GM12873 (cell line): Measurements from ENCODE around the gene AUTS2.

Experiments used
- TF ChIP-seq, protein P1 (sequence below): IDR thresholded peaks from 2 replicates; pipeline ENCODE4 v1.5.1; 2012; ENCODE audit warnings: low read depth, mild to moderate bottlenecking, moderate library complexity, low read length, control low read depth; ENCODE audit not compliant: insufficient read depth; ENCODE audit errors: missing control alignments

The AUTS2 gene

DNA sequence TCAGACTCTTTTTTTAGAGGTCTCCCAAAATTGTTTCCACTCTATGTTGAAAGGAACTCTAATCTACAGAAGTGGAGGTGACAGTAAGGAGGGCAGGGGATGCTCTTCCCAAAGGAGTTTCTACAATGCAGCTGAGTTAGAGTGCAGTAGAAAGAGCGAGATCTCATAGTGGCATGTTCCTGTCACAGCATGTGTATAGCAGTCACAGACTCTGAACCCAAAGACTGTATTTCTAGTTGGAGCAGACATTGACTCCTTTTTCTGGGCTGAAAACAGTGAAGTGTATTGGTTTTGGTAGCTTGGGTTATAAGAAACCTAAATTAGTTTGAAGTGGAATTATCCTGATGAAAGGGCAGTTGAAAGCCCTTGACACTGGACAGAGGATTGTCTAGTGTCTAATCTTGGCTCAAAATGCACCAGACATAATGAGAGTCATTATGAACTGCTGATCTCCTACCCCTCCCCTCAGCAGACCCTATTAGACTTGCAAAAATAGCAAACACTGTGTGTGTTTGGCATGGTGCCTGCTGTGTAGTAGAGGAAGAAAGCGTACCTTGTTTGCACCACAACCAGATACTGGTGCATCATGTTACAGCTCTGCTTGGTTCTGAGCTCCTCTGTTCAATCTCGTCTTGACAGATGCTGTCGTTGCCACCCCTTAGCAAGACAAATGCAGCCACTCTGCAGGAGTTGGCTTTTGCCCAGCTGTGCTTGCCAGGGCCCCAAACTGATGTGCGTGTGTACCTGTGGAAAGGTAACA is 336.0 kb downstream of the AUTS2 start:
- TF ChIP-seq, protein P1, sequence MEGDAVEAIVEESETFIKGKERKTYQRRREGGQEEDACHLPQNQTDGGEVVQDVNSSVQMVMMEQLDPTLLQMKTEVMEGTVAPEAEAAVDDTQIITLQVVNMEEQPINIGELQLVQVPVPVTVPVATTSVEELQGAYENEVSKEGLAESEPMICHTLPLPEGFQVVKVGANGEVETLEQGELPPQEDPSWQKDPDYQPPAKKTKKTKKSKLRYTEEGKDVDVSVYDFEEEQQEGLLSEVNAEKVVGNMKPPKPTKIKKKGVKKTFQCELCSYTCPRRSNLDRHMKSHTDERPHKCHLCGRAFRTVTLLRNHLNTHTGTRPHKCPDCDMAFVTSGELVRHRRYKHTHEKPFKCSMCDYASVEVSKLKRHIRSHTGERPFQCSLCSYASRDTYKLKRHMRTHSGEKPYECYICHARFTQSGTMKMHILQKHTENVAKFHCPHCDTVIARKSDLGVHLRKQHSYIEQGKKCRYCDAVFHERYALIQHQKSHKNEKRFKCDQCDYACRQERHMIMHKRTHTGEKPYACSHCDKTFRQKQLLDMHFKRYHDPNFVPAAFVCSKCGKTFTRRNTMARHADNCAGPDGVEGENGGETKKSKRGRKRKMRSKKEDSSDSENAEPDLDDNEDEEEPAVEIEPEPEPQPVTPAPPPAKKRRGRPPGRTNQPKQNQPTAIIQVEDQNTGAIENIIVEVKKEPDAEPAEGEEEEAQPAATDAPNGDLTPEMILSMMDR = no peak

DNA sequence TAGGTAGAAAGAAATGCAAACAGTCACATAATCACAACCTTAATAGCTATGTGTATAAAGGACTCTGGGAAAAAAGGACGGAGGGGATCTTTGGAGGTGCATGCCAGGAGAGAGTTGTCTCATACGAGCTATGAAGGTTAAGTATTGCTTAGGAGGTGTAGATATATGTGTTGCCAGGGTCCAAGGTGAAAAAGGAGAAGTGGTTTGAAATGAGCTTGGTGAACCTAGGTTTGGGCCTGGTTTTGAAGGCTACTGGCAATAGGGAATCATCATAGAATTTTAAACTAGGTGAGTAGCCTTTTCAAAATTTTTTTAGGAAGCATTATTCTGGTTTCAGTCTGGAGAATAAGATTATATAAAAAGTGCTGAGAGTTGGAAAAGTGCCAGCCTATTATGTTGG is 336.8 kb downstream of the AUTS2 start:
- TF ChIP-seq, protein P1 = no peak

DNA sequence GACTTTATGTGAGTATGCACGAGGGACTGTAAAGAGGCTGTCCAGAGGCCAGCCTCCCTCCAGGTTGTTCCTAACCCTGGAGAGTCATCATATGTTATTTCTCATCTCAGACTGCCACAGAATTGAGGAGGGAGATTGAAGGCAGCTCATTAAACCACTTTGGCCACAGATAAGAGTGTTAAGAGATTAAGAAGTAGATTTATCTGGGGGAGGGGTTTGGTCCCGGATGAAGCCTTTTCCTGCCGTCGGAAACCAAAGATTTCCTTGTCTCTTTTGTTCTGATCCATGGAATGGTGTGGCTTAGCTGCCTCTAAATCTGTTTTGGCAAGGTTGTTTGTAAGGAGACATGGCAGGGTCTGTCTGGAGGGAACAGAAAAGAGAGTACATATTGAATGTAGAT is 338.8 kb downstream of the AUTS2 start:
- TF ChIP-seq, protein P1 = no peak

DNA sequence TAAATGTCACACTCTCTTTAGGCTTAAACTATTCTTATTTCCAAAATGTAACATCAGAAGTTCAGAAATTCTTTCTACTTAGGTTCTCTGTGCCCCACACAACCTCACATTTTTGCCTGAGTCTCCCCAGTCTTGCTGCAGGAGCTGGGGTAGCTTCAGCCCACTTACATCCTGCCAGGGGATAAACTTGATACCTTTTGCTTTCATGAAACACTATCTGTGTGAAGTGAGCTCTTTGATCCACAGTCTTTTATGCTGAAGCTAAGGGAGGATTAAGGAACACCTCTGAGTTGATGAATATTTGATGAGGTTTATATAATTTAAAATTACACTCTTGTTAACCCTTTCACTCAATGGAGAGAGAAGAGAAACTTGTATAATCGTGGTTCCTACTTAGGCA is 341.0 kb downstream of the AUTS2 start:
- TF ChIP-seq, protein P1 = no peak

GRCh38 chr7:69941077-69941651 is 342.9 kb downstream of the AUTS2 start:
- TF ChIP-seq, protein P1 = no peak

DNA sequence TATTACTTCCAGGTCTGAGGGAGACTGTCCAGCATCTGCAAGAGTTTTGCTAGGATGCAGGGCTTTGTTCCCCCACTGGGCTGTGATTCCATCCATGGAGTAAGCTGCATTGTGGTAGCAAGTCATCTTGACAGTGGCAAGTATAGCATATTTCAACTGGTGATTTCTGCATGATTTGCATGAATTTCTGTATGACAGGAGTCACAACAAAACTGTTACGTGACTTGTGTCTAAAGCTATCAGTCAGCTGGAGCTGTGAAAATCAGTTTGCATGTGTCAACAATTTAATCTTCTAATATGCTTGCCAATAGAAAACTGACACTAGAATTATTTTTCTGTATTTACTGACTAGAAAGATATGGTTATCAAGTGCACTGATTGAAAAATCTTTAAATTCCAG is 344.3 kb downstream of the AUTS2 start:
- TF ChIP-seq, protein P1 = no peak

DNA sequence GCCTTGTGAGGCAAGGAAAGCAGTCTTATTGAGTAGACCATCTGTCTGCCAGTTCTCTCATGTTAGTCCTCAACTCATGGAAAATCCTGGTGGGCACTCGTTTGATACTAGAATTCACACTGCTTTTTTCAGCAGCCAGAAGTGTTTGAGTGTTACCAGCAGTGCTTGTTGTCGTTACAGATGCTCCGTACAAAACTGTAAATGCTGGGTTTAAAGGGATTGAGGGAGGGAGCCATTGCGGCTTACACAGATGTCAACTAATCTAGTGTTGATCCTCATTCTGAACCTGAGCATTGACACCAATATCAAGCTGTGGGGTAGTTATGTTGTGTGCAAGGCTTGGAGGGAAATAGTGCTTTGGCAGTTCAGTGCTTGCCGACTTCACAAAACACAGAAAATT is 348.6 kb downstream of the AUTS2 start:
- TF ChIP-seq, protein P1 = no peak
